ENCODE results near the gene PYGB.

PYGB gene

GRCh38 chr20:25247956-25248785 lies at the start of gene PYGB:
Gene PYGB (plus strand): TSS chr20:25248085. CDS start chr20:25248179, 94 bp downstream.
- DNase-seq (ENCODE audit: low read depth in 2 of 2) = peak; percentile 44 to 61

GRCh38 chr20:25198663-25199383 lies 49.1 kb upstream of the PYGB start:
- no peak for DNase-seq (ENCODE audit: low read depth in 2 of 2)

GRCh38 chr20:25199473-25200260 lies 48.2 kb upstream of the PYGB start:
- DNase-seq (ENCODE audit: low read depth in 2 of 2) = no peak

GRCh38 chr20:25203089-25203488 lies 44.8 kb upstream of the PYGB start:
- no peak for DNase-seq (ENCODE audit: low read depth in 2 of 2)

- DNase-seq (ENCODE audit: low read depth in 2 of 2) = no peak
These were observed 44.0 kb upstream of the PYGB start for GRCh38 chr20:25203871-25204320.

DNA sequence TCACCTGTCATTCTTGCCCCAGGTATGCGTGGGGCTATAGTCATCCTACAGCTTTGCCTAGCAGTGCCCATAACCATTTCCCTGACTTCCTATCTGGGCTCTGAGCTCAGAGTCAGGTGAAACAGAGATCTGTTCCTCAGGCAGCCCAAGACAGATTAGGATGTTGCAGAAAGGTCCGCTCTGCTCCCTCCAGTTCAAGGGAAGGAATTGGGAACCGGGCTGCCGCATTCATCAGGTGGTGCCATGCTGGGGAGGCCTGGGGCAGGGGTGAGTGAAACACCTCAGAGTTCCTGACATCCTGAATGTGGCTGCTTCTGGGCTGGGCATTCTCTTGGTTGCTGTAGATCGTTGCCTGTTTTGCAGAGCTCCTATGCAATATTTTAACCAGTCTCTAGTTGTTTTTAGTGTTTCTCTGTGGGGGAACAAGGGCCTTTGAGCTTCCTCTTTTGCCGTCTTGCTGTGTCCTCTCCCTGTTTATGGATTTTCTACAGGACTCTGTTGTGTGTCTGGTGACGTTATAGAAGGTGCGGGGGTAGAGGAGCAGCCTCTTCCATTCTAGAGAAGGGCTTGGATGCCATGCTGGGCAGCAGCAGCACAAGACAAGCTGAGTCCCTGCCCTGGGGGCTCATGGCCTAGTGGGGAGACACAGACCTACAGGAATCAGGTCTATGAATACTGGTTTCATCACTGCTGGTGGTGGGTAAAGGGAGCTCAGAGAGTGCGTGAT lies 43.2 kb upstream of the PYGB start:
- DNase-seq (ENCODE audit: low read depth in 2 of 2) = no peak

DNA sequence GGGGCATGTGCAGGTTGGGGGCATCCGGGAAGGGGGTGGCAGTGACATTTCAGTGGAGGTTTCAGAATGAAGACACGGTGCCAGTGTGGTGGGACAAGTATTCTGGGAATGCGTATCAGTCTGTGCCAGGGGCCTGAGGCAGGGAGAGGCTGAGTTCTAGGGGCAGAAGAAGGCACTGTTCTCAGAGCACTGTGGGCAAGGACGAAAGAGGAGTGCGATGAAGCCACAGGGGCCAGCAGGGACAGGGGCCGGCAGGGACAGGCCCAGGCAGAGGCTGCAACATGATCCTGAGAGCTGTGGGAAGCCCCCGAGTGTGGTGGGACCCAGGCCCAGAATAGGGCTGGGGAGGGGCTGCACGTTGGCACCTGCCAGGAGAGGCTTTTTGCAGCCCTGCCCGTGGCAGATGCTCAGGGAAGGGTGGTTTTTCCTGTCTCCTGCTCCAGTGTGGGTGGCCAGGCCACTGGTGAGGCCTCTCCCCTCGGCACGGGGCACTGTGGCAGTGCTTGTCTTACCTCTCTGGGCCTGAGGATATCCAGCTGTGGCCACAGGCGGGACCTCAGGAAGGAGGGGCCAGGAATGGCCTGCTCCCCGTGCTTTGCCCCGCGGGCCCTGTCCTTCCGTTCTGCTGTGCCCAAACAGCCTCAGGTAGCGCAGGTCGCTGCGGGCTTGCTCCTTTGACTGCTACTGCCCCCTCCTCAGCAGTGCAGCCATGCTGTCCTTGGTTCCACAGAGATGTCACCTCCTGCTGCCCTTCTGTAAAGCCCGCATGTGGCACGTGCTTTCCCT lies 42.4 kb upstream of the PYGB start:
- no peak for DNase-seq (ENCODE audit: low read depth in 2 of 2)

DNA sequence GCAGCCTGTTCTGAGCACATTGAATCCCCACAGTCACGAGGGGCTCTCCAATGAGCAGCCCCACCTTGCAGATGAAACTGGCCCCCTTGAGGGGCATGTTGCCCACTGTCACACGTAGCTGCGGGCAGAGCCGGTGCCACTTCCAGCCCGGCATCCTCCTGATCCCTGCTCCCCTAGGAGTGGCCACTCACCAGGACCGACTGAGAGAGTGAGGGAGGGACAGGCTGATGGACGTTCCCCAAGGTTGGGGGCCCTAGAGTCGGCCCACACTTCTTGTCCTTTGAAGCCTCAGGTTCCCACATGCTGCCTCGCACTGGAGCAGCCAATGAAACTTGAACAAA lies 41.9 kb upstream of the PYGB start:
- DNase-seq (ENCODE audit: low read depth in 2 of 2) = no peak

GRCh38 chr20:25206548-25206947 lies 41.3 kb upstream of the PYGB start:
- DNase-seq (ENCODE audit: low read depth in 2 of 2) = no peak

DNA sequence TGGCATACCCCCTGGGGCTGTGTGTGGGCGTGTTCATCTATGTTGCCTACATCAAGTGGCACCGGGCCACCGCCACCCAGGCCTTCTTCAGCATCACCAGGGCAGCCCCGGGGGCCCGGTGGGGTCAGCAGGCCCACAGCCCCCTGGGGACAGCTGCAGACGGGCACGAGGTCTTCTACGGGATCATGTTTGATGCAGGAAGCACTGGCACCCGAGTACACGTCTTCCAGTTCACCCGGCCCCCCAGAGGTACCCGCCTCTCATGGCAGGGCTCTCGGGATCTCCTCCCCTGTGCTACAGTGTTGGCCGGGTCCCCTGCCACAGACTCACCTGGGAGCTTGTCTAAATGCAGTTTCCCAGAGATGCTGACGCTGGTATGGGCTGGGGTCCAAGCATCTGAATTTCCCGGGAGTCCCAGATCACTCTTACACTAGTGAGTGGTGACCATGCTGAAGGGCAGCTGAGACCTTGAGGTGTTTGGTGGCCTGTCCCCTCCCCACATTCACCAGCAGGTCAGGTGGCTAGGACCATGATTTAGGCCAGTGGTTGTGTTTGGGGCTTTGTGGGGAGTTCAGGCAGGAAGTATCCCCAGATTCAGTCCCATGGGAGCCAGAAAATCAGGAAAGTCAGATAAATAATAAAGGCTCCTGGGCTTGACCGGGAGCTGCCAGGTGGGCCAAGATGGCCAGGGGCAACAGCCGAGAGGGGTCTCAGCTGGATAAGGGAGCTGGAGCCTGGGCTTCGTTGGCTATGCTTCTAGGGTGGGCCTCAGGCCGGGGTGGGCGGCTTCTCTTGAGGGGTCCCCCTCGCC lies 40.5 kb upstream of the PYGB start:
- DNase-seq (ENCODE audit: low read depth in 2 of 2) = no peak

GRCh38 chr20:25207960-25208534 lies 39.8 kb upstream of the PYGB start:
- DNase-seq (ENCODE audit: low read depth in 2 of 2) = no peak

- DNase-seq (ENCODE audit: low read depth in 2 of 2) = no peak
These were observed 38.5 kb upstream of the PYGB start for GRCh38 chr20:25209400-25209799.

DNA sequence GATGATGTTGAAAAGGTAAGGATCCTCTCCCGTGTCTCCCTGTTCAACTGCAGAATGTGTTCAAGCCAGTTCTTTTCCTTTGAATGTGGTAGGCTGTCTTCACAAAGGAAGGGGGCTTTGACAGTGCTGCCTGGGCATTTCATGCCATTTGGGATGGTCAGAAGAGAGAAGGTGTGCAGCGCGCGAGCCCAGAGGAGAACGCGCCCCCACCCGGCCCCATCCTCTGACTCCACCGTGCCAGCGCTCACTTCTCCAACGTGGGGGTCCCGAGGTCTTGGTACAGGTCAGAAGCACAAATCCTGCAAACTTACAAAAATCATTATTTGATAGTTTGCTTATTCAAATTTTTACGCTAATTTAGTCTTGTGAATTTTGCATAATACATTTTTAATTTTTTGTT lies 38.0 kb upstream of the PYGB start:
- DNase-seq (ENCODE audit: low read depth in 2 of 2) = no peak

DNA sequence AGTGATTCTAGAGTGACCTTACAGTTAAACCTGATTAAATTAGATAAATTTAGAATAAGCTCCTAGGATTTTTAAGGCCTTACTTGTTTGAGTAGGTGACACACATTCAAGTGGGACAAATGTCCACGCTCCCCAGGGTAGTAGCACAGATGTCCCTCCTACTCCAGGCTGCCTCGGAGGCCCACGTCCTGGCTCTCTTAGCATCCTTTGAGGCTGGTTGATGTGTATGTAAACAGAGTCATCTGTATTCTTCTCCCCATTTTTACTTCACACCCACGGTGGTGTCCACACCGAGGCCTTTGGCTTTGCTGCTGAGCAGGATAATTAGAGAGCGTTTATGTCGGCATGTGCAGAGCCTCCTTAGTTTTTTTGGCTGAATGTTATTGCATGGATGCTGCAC lies 36.6 kb upstream of the PYGB start:
- DNase-seq (ENCODE audit: low read depth in 2 of 2) = no peak

DNA sequence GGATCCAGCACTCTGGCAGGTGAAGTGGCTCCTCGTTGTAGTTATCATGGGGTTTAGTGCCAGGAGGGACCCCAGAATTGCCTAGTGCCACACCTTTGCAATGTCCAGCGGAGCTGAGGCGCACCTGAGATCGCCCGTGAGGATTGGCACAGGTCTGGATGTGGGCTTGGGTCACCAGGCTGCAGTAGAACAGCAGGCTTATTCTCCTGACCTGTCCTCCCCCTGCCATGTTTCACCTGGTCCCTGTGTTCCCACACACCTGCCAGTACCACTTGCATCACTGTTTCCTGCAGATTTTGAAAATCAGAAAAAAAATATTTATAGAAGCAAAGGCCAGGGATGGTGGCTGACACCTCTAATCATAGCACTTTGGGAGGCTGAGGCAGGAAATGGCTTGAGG lies 35.6 kb upstream of the PYGB start:
- no peak for DNase-seq (ENCODE audit: low read depth in 2 of 2)

DNA sequence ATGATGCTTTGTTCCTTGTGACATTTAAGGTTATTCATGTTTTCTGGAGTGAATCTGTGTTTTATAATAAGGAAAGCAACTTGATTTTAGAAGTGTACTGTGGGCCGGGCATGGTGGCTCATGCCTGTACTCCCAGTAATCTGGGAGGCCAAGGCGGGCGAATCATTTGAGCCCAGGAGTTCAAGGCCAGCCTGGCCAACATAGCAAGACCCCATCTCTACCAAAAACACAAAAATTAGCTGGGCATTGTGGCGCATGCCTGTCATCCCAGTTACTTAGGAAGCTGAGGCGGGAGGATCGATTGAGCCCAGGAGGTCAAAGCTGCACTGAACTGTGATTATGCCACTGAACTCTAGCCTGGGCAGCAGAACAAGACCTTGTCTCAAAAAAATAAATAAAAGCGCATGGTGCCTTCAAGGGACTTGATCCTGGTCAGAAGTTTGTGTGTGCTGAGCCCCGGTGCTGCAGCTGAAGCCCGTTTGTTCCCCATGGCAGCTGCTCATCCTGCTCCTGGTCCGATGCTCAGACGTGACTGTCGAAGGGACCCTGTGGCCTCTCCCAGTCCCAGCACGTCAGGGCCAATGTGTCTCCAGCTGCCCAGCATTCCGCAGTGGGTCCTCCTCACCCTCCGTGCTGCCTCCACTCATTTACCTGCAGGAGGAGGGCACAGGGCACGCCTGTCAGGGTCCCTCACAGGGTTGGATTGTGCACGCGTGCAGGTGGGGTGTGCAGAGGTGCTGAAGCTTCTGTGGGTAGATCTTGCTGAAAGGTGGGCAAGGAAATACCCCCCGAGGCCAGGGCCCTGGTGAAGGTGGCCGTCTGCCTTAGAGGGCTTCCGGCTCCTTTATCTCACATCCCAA lies 34.1 kb upstream of the PYGB start:
- no peak for DNase-seq (ENCODE audit: low read depth in 2 of 2)

DNA sequence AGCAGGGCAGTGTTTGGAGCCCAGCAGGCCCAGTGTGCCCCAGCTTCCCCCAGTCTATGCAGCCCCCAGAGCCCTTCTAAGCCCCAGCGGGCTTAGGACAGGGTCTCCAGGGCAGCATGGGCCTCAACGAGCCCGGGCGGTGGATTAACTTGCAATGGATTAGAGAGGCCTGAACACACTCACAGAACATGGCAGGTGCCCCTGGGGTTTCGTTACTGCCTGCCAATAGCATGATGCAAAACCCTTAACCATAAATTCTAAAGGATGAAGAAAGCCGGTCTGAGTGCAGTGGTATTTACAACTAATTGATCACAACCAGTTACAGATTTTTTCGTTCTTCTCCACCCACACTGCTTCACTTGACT lies 33.5 kb upstream of the PYGB start:
- DNase-seq (ENCODE audit: low read depth in 2 of 2) = no peak

DNA sequence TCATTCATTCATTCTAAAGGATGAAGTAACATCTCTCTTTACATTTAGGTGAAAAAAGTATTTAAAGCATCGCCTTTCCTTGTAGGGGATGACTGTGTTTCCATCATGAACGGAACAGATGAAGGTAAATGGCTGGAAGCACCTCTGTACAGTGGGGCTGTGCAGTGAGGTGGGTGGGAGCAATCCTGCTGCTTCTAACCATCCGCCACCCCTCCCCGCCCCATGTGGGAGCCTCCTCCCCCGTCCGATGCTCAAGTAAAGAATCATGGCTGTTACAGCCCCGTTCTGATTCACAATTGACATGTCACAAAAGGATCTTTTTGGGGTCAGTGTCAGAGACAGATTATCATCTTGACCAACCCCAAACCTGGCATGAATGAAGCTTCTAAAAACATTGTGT lies 33.1 kb upstream of the PYGB start:
- DNase-seq (ENCODE audit: low read depth in 2 of 2) = no peak

DNA sequence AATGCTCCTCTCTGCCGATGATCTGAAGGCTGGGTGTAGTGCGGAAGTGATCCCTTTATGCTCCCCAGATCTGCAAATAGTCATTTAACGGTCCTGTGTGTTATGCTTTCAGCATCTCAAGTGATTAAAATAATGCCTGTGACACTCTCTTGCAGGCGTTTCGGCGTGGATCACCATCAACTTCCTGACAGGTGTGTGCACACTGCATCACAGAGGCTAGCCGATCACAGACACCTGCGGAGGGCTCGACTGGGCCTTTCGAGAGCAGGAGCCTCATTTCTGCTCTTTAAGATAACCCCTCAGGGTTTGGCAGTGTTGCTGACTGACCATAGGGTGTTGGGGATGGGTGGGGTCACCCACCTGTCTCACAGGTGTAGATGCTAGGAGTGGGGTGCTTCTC lies 32.4 kb upstream of the PYGB start:
- no peak for DNase-seq (ENCODE audit: low read depth in 2 of 2)

Data from stimulated activated CD8-positive, alpha-beta memory T cell treated with anti-CD3 and anti-CD28 coated beads, Interleukin-7, amount 100 ng/mL, for 1 hour (primary cell).